ENCODE results near the gene ADCY9. TPM values are rescaled to one million over a fixed set of nuclear protein-coding genes. Genes with fewer than 3 reads are reported as not detected.

Gene ADCY9
- total RNA-seq, 2 donors from 2014 or later, result 1.2 to 3.3 TPM

- Histone ChIP-seq H3K27ac (ENCODE audit: low read depth, low read length) (no peak overlapping the region), H3K4me1 (ENCODE audit: control insufficient read depth, insufficient read depth, low read length) (peaks cover 4% of the 10 kb centered on the region), H3K9ac (ENCODE audit: extremely low read depth, low read length, poor library complexity, severe bottlenecking) (no peak overlapping the region), H3K27me3 (ENCODE audit: control insufficient read depth, insufficient read depth, low read length, poor library complexity, severe bottlenecking) (no peaks in the 10 kb centered on the region), H3K36me3 (ENCODE audit: control insufficient read depth, insufficient read depth, low read length) (no peaks in the 10 kb centered on the region), H3K9me3 (ENCODE audit: control insufficient read depth, low read length) (peaks cover 4% of the 10 kb centered on the region), H3K4me3 (ENCODE audit: low read length) (no peak overlapping the region)
- Mint-ChIP-seq H3K36me3 (ENCODE audit: low read depth) (no peaks in the 10 kb centered on the region), H3K27ac (no peak overlapping the region), H3K27me3 (ENCODE audit: insufficient read depth) (peaks cover 88% of the 10 kb centered on the region), H3K4me1 (peaks cover 23% of the 10 kb centered on the region), H3K4me3 (no peak overlapping the region), H3K9me3 (peaks cover 6% of the 10 kb centered on the region)
- DNase-seq, result no peak
- no peak for TF ChIP-seq CTCF (conservative IDR thresholded peaks at IDR 0.05)
- no CpG with 5 or more reads among the region's 1 CpG for WGBS, 2 experiments (ENCODE audit: insufficient coverage in 1 of 2, insufficient read length in 1 of 2)
These were observed 19.3 kb upstream of the ADCY9 start for GRCh38 chr16:4135537-4135936.

- Mint-ChIP-seq H3K27ac (no peak overlapping the region), H3K4me1 (peaks cover 23% of the 10 kb centered on the region), H3K4me3 (no peak overlapping the region), H3K36me3 (ENCODE audit: low read depth) (no peaks in the 10 kb centered on the region), H3K27me3 (ENCODE audit: insufficient read depth) (peaks cover 95% of the 10 kb centered on the region), H3K9me3 (no peaks in the 10 kb centered on the region)
- Histone ChIP-seq H3K9ac (ENCODE audit: extremely low read depth, low read length, poor library complexity, severe bottlenecking) (no peak overlapping the region), H3K4me3 (ENCODE audit: low read length) (no peak overlapping the region), H3K27me3 (ENCODE audit: control insufficient read depth, insufficient read depth, low read length, poor library complexity, severe bottlenecking) (no peaks in the 10 kb centered on the region), H3K36me3 (ENCODE audit: control insufficient read depth, insufficient read depth, low read length) (no peaks in the 10 kb centered on the region), H3K4me1 (ENCODE audit: control insufficient read depth, insufficient read depth, low read length) (peaks cover 4% of the 10 kb centered on the region), H3K9me3 (ENCODE audit: control insufficient read depth, low read length) (peaks cover 2% of the 10 kb centered on the region), H3K27ac (ENCODE audit: low read depth, low read length) (no peak overlapping the region)
- no peak for TF ChIP-seq CTCF (conservative IDR thresholded peaks at IDR 0.05)
- WGBS, 2 experiments (ENCODE audit: insufficient coverage in 1 of 2, insufficient read length in 1 of 2), result 40 to 51% methylated on average over 4 to 10 of the region's 10 CpGs
- DNase-seq, result peak; percentile 94
These were observed 17.7 kb upstream of the ADCY9 start for GRCh38 chr16:4133897-4134372.

- Histone ChIP-seq H3K36me3 (ENCODE audit: control insufficient read depth, insufficient read depth, low read length) (no peaks in the 10 kb centered on the region), H3K4me1 (ENCODE audit: control insufficient read depth, insufficient read depth, low read length) (peaks cover 4% of the 10 kb centered on the region), H3K27me3 (ENCODE audit: control insufficient read depth, insufficient read depth, low read length, poor library complexity, severe bottlenecking) (no peaks in the 10 kb centered on the region), H3K9me3 (ENCODE audit: control insufficient read depth, low read length) (no peaks in the 10 kb centered on the region), H3K9ac (ENCODE audit: extremely low read depth, low read length, poor library complexity, severe bottlenecking) (no peak overlapping the region), H3K4me3 (ENCODE audit: low read length) (no peak overlapping the region), H3K27ac (ENCODE audit: low read depth, low read length) (no peak overlapping the region)
- WGBS, 2 experiments (ENCODE audit: insufficient coverage in 1 of 2, insufficient read length in 1 of 2), result 71 to 88% methylated on average over 9 to 13 of the region's 13 CpGs
- no peak overlapping the region for H3K27ac Mint-ChIP-seq
- H3K27me3 Mint-ChIP-seq (ENCODE audit: insufficient read depth), result peaks cover 88% of the 10 kb centered on the region
- no peak overlapping the region for H3K4me3 Mint-ChIP-seq
- H3K36me3 Mint-ChIP-seq (ENCODE audit: low read depth), result no peaks in the 10 kb centered on the region
- no peaks in the 10 kb centered on the region for H3K9me3 Mint-ChIP-seq
- peak; percentile 57 for DNase-seq
- peaks cover 23% of the 10 kb centered on the region for H3K4me1 Mint-ChIP-seq
- TF ChIP-seq CTCF (conservative IDR thresholded peaks at IDR 0.05), result no peak
These were observed 15.4 kb upstream of the ADCY9 start for GRCh38 chr16:4131621-4132020.

Data from endodermal cell (in vitro differentiated cells).